ENCODE data around the gene TSPAN15.

DNA sequence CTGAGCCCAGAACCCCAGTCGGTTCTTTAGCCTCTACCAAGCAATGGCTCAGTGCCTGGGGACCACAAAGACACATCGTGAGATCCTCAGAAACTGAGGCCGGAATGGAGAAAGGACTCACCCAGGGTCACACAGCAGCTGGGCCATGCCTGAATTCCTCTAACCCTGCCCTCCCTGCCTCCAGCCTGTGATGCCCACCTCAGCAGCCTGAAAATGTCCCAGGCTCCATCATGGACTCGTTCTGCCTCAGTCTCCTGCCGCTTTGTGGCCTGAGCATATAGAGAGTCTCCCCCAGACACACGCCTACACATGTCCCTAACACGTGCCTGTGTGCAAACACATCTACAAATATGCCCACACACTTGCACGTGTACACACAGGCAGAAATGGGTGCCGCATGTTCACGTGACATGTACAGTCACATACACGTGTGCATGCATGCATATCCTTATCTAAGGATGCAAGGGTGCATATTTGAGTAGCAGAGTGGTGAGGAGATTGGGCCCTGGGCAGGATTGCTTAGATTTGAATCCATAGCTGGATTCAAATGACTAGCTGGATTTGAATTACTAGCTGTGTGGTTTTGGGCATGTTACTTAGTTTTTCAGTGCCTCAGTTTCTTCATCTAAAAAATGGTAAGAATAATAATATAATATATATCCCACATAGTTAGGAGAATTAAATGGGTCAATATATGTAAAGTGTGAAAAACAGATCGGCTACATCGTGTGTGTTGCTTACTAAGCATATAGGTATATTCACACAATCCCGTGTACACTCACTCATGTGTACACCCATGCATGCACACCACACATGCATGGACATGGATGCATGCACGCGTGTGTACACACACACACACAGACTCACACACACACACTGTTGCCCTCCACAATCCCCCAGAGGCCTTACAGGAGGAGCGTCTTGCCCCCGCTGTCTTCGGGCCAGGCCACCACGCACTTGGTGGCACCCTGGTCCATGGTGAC lies 36.9 kb upstream of the TSPAN15 start:
- TF ChIP-seq, protein P1, sequence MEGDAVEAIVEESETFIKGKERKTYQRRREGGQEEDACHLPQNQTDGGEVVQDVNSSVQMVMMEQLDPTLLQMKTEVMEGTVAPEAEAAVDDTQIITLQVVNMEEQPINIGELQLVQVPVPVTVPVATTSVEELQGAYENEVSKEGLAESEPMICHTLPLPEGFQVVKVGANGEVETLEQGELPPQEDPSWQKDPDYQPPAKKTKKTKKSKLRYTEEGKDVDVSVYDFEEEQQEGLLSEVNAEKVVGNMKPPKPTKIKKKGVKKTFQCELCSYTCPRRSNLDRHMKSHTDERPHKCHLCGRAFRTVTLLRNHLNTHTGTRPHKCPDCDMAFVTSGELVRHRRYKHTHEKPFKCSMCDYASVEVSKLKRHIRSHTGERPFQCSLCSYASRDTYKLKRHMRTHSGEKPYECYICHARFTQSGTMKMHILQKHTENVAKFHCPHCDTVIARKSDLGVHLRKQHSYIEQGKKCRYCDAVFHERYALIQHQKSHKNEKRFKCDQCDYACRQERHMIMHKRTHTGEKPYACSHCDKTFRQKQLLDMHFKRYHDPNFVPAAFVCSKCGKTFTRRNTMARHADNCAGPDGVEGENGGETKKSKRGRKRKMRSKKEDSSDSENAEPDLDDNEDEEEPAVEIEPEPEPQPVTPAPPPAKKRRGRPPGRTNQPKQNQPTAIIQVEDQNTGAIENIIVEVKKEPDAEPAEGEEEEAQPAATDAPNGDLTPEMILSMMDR (IDR thresholded peaks at IDR 0.05): no peak
- TF ChIP-seq POLR2A (IDR thresholded peaks at IDR 0.05): no peak

Measured in breast epithelium (tissue), 3 donors.